Activated T-helper 1 cell treated with anti-CD3 and anti-CD28 coated beads, Interleukin-2, amount 50 U/mL, for 16 hours (primary cell): ENCODE data around the gene GALNT9.

Experiments used
- DNase-seq, 2 donors: peaks; one replicate each; pipeline ENCODE4 v3.0.0-alpha.2; 2020; ENCODE audit warnings: low read depth in 1 of 2, low spot score in 1 of 2

GALNT9 gene

DNA sequence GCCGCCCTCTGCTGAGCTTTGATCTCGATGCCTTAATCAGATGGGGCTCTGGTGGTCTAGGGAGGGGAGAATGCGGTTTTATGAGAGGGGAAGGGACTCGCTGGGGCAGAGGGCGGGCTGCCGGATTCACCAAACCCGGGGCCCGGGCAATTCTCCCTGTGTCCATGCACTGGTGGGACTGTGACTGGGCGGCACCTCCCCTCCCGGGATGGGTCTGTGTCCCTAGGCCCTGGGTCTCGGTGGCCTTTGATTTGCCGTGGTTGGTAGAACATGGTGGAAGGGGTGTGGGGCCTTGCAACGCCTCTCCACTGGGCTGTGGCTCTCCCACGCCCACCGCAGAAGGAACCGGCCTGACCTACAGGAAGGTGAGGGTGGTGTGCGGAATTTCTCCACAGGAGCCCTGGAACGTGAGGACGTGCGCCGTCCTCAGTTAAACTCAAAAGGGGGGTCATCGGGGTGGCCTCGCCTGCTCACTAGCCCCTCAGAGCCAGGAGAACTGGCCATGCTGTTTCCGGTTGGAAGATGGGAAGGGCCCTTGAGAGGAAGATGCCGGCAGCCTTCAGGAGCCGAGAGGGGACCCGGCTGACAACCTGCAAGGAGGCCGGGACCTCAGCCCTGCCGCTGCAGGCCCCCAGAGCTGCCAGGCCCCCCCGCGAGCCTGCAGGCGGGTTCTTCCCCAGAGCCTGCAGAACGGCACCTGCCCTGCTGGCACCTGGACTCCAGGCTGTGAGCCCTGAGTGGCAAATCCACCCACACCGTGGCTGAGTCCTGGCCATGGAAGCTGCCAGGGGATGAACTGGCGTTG lies 141.5 kb downstream of the GALNT9 start:
- no peak for DNase-seq

DNA sequence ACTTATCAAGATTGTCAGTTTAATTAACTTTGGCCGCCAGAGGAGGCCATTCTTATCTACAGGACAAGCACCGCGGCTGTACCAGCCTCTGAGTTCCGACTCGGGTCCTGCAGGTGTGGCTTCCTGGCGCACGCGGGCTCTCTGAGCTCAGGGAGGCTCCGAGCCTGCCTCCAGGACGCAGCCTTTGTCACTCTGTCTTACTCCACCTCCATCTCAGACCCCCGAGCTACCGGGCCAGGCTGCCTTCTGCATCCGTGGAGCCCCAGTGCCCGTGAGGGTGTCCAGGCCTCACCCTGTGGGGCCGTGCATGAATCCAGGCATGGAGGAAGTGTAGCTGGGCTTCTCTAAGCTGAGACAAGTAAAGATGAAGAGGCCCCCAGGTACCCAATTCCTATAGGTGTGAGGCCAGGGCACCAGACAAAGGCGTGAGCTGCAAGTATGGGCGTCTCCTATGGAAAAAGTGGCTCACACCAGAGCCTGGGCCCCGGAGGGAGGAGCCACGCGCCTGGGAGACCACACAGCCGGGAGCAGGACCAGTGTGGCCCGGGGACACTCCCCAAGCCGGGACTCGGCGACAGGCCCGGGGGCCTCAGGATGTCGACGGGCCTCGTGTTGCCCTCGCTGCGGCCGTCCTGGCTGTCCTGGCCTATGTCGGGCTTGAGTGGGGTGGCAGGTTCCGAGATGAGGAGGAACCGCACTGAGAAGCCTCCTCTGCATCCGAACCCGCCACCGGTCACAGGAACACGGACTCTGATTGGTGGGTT lies 142.3 kb downstream of the GALNT9 start:
- no peak for DNase-seq

DNA sequence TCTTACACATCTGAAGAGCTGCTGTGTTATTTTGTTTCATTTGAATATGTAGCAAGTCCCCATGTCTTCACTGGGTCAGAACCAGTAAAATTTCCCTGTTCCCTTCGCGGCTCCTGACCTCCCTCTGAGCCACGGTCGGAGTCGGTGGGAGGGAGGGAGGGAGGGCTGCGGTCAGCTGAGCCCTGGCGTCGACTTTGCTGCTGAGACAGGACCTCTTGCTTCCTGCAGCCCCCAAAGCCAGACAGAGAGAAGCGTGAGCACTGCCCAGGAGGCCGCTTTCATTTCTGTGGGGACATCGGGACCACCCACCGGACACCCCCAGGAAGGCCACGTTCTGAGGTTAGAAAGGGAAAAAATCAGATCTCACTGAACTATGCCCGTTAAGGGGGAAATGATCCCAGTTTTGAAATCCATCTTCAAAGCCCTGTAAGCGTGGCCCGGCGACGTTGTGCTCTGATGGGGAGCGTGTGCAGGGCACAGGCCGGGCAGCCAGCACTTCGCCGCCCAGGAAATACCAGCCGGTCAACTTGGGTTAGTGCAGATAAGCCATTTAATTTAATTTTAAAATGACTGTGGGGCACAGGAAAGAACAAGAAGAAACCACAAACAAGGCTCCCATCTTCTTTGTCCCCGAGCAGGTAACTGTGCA lies 143.1 kb downstream of the GALNT9 start:
- no peak for DNase-seq

DNA sequence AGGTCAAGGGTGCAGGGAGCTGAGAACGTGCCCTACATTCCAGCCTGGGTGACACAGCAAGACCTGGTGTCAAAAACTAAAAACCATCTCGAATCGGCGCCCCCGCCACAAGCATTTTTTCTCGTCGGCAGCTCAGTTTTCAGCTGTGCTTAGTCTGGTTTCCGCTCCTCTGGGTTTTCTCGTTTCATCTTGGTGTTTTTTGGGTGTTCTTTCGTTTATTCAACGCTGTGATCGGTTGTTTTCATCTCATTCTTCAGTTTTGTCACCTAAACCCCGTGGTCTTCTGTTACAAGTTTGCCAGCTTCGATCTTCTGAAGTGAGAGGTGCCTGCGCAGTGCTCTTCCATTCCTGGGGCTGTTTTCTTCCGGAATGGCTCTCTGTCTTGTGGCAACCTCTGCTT lies 143.7 kb downstream of the GALNT9 start:
- no peak for DNase-seq

DNA sequence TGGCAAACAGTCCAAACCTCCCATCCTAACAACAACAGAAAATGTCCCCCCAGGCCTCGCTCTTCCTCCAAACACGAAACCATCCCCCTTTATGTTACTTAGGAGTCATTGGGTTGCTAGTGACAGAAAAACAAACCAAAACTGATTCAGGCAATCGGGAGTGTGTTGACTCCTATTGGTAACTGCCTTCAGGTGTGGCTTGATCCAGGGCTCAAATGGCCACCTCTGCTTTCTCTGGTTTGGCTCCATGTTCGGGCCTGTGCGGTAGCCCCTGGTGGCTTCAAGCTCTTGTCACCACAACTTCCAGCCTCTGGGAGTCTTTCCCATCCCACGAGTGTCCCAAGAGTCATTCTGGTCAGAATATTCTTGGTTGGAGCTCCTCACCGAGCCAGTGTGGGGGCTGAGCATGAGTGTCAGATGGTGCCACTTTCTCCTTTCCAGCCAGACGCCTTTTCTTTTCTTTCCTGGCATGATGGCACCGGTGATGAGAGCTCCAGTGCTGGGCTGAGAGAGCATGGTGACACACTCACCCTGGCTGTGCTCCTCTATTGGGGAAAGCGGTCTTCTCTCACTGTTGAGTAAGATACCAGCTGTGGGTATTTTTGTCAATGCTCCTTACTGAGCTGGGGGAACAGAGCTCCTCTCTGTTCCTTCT lies 146.6 kb downstream of the GALNT9 start:
- DNase-seq, result no peak

DNA sequence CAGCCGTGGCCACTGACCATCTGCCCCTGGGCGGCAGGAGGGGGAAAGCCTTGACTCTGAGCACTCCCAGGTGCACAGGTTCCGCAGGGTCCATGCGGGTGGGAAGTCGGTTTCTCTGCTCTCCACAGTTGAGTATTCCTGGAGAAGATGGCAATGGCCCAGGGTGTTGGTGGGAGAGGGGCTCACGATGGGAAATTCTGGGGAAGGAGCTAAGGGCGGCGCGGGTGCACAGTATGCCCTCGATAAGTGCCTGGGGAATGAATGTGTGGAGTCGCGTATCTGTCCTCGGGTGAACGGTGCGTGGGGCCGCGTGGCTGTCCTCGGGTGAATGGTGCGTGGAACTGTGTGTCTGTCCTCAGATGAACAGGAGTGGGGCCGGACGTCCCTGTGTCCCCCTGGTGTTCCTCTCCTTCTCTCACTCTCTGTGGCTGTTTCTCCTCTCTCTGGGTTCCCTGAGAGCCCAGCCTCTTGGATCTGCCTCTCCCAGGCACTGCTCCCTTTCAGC lies 147.1 kb downstream of the GALNT9 start:
- no peak for DNase-seq

DNA sequence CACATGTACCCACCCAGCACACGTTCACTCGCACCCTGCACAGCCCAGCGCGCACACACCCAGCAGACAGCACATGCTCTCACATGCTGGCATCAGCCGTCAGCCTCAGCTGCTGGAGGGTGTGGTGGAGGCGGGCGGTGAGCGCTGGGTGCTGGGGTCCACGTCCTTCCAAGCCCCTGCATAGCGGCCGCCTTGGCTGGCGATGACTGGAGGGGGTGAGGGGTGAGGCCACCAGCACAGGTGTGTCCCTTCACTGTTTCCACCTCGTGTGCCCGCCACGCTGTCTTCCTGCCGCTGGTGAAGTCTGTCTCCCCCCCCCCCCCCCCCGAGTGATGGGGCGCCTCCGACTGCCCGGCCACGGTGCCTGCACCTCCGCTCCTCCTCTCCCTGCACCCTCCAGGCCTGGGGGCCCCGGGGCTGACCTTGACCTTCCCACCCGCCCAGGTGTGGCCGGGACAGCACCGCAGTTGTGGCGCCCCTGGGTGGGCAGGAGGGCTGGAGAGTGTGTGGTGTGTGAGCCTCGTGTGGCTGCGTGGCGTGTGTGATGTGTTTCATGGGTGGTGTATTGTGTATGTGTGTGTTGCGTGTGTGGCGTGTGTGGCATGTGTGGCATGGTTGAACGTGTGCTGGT lies 147.7 kb downstream of the GALNT9 start:
- DNase-seq, result no peak

DNA sequence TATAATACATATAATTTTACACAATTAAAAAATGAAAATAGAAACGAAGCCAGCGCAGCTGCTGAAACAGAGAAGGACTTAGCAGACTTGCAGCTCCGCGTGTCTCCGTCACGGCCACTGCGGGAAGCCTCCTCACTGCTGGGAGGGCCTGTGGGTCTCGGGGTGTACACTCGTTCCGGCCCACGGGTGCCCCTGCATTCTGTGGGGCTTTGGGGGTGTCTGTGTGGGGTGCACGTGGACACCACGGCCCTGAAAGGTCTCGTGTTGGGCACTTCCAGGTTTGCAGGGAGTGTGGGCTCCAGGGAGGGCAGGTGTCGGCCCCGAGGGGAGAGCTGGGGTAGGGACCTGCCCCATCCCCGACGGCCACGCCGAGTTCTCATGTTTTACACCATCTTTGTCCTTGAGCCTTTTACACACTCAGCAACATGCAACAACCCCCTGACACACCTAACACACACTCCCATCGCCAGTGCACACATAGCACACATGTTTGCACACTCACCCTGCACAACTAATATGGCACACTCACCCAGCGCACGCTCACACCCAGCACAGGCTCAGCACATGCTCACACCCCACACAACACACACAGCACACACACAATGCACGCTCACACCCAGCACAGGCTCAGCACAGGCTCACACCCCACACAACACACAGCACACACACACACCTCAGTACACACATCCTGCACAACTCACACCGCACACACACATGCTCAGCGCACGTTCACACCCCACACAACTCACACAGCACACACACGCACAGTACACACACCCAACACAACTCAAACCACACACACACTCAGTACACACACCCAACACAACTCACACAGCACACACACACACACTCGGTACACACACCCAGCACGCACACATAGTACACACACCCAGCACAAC lies 148.5 kb downstream of the GALNT9 start:
- no peak for DNase-seq

DNA sequence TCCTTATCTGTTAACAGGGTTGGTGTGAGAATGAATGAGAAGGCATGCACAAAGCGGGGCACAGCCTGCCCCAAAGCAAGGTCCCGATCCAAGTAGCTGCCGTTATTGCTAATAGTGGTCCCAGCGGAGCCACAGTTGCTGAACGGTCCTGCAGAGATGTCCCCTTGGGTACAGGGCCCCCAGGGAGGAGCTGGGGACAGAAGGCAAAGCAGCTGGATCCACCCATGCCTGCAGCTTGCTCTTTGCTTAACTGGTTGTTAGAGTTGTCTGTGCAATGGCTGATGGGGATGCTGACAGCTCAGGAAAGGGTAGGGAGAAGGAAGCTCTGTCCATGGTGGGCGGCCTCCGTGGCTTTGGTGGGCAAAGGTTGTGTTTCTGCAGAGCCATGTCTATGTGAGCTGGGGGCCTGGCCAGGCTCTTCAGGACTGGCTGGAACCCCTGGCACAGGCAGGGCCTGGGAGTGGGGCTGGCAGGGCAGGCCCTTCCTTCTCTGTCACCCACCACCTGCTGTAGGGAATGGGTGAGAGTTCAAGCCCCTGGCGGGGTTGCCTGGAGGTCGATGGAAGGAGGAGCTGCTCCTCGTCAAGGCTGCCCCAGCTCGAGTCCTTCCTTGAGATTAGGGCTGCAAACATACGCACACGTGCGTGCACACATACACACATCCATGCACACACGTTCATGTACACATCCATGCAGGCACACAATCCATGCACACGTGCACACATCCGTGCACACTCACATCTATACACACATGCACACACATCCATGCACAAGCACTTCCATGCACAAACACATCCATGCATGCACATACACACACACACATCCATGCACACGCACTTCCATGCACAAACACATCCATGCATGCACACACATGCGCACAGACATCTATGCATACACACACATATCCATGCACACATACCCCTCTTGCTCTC lies 149.7 kb downstream of the GALNT9 start:
- DNase-seq, result no peak

DNA sequence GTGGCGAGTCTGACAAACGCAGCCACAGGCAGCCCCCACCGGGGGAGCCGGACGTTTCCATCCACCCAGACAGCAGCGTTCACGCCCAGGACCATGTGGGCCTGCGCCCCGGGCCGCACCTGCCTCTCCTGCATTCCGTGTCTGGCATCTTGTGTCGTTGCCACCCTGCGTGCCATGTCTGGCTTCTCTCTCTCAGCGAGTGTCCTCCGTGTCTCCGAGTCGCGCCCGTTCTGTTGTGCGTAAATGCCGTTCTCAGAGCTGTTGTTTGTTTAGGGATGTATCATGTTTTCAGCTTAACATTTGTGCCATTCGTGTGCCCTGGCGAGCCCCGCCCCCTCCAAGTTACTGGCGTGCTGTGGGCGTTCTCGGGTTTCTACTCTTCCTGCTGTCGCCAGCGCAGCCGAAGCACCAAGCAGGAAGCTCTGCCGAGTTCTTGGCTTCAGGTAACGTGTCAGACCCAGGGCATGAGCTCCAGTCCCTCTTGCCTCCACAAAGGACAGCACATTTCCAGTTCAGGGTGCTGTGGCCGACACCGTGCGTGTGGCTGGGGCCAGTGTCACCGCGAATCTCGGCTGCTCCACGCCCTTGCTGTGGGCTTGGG lies 150.5 kb downstream of the GALNT9 start:
- DNase-seq, result peak in 1 of 2 donors; percentile 46

DNA sequence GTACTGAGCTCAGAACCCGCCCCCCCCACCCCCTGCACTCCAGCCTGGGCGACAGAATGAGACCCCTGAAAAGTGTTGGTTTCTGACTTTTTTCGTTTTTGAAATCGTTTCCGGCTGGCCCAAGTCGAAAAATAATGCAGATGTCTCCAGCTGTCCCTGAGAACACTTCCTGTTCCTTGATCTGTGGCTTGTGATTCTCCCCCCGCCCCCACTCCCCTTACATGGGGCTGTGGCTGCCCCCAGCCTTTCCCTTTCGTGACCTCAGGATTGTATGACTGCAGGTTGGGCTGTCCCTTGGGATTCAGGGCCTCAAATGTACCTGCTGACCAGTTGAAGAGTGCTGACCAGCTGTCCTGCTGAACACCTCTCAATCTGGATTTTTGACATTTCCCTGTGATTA lies 151.1 kb downstream of the GALNT9 start:
- no peak for DNase-seq

DNA sequence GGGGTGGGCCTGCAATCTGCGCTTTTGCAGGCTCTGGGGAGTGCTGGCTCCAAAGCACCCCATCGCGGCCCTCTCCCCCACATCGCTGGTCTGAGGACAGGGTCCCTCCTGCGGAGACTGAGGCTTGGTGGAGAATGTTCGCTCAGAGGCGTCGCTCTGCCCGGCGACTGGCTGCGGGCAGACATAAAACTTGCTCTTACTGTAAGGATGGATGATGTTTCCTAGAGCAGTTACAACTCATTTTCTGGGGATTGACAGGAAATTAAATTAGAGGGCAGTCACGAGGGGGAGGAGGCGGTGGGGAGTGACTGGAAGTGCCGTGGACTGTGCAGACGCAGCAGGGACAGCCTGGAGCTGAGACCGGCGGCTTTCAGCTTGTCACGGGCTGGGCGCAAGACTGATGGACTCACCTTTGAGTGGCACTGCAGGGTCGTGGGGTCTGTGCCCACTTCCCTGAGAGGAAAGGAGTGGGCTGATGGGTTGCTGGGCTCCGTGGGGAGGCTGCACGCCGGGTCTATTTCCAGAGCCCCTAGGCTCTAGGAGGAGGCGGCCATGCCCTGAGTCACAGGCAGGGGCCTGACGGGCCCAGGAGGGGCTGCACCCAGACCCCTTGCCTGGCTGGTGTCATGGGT lies 152.4 kb downstream of the GALNT9 start:
- DNase-seq, result no peak

DNA sequence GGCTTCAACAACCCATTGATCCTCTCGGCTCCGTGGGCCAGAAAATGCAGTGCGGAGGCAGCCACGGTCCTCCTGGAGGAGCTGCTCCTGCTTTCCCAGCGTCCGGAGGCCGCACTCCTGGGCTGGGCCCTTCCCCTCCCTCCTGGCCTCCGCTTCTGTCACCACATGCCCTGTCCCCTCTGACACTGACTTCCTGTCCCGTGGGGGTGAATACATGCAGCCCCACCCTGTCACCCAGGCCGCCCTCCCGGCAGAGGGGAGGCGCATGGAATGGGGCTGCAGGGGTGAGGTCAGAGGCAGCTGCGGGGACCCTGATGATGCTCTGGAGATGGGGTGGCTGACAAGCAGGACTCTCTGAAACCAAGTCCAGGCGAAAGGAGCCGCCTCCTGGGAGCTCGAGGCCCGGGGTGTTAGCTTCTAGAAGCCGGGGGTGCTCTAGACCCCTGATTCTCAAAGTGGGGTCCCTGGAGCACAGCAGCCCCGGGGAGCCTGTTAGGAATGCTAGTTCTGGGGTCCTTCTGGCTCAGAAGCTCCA lies 152.9 kb downstream of the GALNT9 start:
- DNase-seq, result no peak

DNA sequence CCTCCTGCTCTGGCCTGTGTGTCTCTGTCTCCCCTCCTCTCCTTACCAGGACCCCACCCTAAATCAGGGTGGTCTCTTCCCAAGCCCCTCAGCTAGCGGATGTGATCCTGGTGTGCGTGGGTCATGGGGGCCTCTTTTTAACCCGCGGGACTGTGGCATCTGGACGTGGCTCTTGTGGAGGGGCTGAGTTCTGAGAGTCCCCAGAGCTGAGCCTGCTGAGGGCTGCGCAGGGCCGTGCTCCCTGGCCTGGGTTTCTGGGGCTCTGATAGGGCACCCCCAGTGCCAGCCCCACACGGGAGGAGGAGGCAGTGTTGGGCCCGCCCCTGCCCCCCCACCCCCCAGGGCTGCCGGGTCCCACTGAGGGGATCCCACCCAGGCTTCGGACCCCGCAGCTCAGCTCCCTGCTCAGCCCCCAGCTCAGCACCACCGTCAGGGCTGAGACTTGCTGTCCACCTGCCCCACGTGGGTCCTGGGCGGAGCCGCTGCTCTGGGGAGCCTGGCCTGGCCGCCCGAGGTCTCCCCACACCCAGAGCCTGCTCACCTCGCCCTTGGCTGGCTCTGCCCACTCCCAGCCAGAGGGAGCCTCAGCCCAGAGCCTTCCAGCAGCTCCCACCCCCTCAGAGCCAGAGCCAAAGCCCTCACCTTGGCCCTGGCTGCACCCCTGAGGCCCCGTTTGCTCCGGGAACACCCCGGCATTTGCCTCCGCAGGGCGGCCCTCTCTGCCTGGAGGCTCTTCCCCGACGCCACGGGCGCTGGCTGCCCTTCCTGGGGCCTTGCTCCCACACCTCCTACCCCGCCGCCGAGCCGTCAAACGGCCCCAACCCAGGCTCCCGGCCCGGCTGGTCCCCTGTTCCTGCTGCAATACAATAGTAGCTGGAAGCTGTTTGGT lies 153.6 kb downstream of the GALNT9 start:
- DNase-seq, result no peak

DNA sequence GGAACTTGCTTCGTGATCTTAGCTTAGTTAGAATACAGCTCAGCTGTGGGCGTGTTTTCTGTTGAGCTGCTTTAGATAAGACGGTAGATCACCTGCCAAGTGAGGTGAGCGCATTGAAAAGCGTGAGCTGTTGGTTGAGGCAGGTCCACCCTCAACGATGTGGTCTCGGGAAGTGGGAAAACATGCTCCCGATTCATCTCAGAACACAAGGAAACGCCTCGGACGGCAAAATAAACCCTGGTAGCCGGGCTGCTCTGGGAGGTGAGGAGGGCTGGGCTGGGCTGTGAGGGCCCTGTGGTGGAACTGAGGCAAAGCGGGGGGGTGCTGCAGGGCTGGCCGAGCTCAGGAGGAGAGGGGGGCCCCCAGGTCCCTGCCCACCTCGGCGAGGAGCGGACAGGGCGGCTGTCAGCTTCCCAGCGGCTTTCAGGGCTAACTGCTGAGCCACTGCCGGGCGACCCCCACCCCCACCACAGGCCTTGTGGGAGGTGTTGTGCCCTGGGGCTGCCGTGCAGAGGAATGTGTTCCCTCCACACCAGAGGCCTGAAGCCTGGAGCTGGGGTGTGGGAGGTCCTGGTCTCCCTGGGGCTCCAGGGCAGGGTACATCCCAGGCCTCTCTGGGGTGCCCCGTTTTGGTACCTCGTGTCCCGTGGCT lies 154.4 kb downstream of the GALNT9 start:
- no peak for DNase-seq
